ENCODE measurements around the gene MAP3K1. TPM values are rescaled to one million over a fixed set of nuclear protein-coding genes. Genes with fewer than 3 reads are reported as not detected.

Gene MAP3K1
- polyA plus RNA-seq, 3 donors = 4.2 to 5.2 (median 5.0) TPM

GRCh38 chr5:56941981-56942380, 126.6 kb downstream of the MAP3K1 start:
- no peak overlapping the region for H3K27ac ChIP-seq (ENCODE audit: low read depth, low read length)
- 32 to 61% (median 40%) methylated on average over 1 of the region's 1 CpG for WGBS, 3 donors

Other genes starting within 250 kb of the MAP3K1 start
- gene SETD9, start 94.0 kb downstream of the MAP3K1 start, polyA plus RNA-seq = 10 to 100 TPM in 1 of 3 donors, 1 to 10 TPM in 2; 6.3 to 10.2 (median 9.5) TPM
- 1 to 10 TPM; 3.4 to 6.1 (median 5.2) TPM for gene MIER3, start 136.6 kb downstream of the MAP3K1 start, polyA plus RNA-seq